NT2/D1 (cell line): ENCODE measurements around the gene TTC34.

Experiments
- YY1 ChIP-seq: IDR thresholded peaks from 2 replicates; pipeline ENCODE4 v1.6.1; 2011; ENCODE audit not compliant: insufficient read length, insufficient read depth
- ZNF274 ChIP-seq: IDR thresholded peaks from 2 replicates; pipeline ENCODE4 v1.6.1; 2011; ENCODE audit warnings: mild to moderate bottlenecking, low read depth, low read length

DNA sequence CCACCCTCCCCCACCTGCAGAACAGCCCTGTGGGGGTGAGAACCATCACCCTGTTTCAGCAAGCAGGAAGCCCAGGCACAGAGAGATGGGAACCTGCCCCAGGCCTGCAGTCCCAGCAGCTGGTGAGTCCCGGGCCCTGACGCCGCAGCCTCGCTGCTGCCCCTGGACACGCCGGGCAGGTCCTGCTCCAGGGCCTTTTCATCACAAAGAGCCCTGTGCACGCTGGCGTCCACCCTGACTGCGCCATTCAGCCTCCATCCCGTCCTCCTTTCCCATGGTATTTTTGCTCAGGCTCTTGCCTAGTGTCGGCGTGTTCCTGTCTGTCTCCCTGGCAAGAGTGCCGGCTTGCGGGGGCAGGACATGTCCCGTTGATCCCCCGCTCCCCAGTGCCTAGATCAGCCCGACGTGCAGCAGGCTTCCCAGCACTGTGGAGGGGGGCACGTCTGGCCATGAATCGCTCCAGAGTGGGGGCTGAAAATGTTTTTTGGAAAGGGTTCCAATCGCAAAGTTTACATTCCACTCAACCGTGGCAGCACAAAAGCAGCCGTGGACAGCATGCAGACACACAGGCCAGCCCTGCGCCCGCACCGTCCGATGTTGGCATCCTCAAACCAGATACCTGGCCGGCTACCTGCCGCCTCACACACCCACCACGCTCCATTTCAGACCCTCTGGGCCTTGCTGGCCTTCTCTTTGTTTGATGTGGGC is 6.3 kb upstream of the TTC34 start:
- TF ChIP-seq ZNF274 (no peak), YY1 (no peak)
